Duodenal mucosa (tissue), 2 donors: ENCODE measurements around the gene LILRB2.
"Not testable (repeated sequence)": the region's sequence is repeated elsewhere in the genome, so short reads cannot be mapped to it uniquely, and the experiment has no call there.

Experiments
- H3K27ac ChIP-seq: one replicate; pipeline ENCODE4 v1.7.0; 2013; ENCODE audit warnings: low read depth, low read length
- H3K27me3 ChIP-seq, 2 donors: one replicate each; pipeline ENCODE4 v1.7.0; 2013; ENCODE audit warnings: low read length in 2 of 2, control low read depth in 1 of 2; ENCODE audit not compliant: insufficient read depth in 2 of 2, control insufficient read depth in 1 of 2
- H3K36me3 ChIP-seq, 2 donors: one replicate each; pipeline ENCODE4 v1.7.0; 2013; ENCODE audit warnings: low read length in 2 of 2, control low read depth in 1 of 2; ENCODE audit not compliant: insufficient read depth in 2 of 2, control insufficient read depth in 1 of 2
- H3K4me1 ChIP-seq, 2 donors: one replicate each; pipeline ENCODE4 v1.7.0; 2013; ENCODE audit warnings: low read length in 2 of 2, control low read depth in 1 of 2; ENCODE audit not compliant: insufficient read depth in 2 of 2, control insufficient read depth in 1 of 2
- H3K4me3 ChIP-seq, 2 donors: one replicate each; pipeline ENCODE4 v1.7.0; 2013; ENCODE audit warnings: low read length in 2 of 2, low read depth in 1 of 2
- H3K9ac ChIP-seq, 2 donors: one replicate each; pipeline ENCODE4 v1.7.0; 2013; ENCODE audit warnings: low read length in 2 of 2, low read depth in 1 of 2
- H3K9me3 ChIP-seq, 2 donors: one replicate each; pipeline ENCODE4 v1.7.0; 2013; ENCODE audit warnings: low read length in 2 of 2, control low read depth in 1 of 2; ENCODE audit not compliant: control insufficient read depth in 1 of 2

Gene LILRB2

GRCh38 chr19:54285427-54286056, 4.6 kb upstream of the LILRB2 start:
- H3K27me3 ChIP-seq, H3K9ac ChIP-seq, H3K4me3 ChIP-seq, H3K9me3 ChIP-seq, H3K36me3 ChIP-seq, H3K4me1 ChIP-seq, H3K27ac ChIP-seq: not testable (repeated sequence)

- H3K4me1 ChIP-seq, result no peaks in the 10 kb centered on the region
- no peaks in the 10 kb centered on the region for H3K9me3 ChIP-seq
- no peak overlapping the region for H3K27ac ChIP-seq
- no peaks in the 10 kb centered on the region for H3K36me3 ChIP-seq
- H3K9ac ChIP-seq, result no peak overlapping the region
- H3K27me3 ChIP-seq, result no peaks in the 10 kb centered on the region
- H3K4me3 ChIP-seq, result no peak overlapping the region
Measured at GRCh38 chr19:54282686-54283470, 2.0 kb upstream of the LILRB2 start.

- not testable (repeated sequence) for H3K9me3 ChIP-seq, H3K4me3 ChIP-seq, H3K9ac ChIP-seq, H3K4me1 ChIP-seq, H3K36me3 ChIP-seq, H3K27me3 ChIP-seq, H3K27ac ChIP-seq
Measured at GRCh38 chr19:54281729-54282075, 792 bp upstream of the LILRB2 start.

- peak overlapping the region in 1 of 2 donors; percentile 8 for H3K4me3 ChIP-seq
Measured at GRCh38 chr19:54280441-54280840, 469 bp downstream of the LILRB2 start.

GRCh38 chr19:54280025-54280424, 885 bp downstream of the LILRB2 start:
- H3K36me3 ChIP-seq, H3K4me3 ChIP-seq, H3K4me1 ChIP-seq, H3K9me3 ChIP-seq, H3K27me3 ChIP-seq, H3K9ac ChIP-seq, H3K27ac ChIP-seq: not testable (repeated sequence)

More at GRCh38 chr19:54280441-54280840, 469 bp downstream of the LILRB2 start:
- H3K36me3 ChIP-seq, H3K4me1 ChIP-seq, H3K27me3 ChIP-seq, H3K9ac ChIP-seq, H3K27ac ChIP-seq, H3K9me3 ChIP-seq: not testable (repeated sequence)

- Histone ChIP-seq H3K27ac (no peak overlapping the region), H3K9ac (no peak overlapping the region), H3K9me3 (no peaks in the 10 kb centered on the region), H3K4me1 (no peaks in the 10 kb centered on the region), H3K4me3 (no peak overlapping the region), H3K36me3 (no peaks in the 10 kb centered on the region), H3K27me3 (no peaks in the 10 kb centered on the region)
Measured at GRCh38 chr19:54279406-54279962, 1.4 kb downstream of the LILRB2 start.

- not testable (repeated sequence) for H3K27me3 ChIP-seq, H3K27ac ChIP-seq, H3K4me1 ChIP-seq, H3K9ac ChIP-seq, H3K4me3 ChIP-seq, H3K9me3 ChIP-seq, H3K36me3 ChIP-seq
Measured at GRCh38 chr19:54278571-54279195, 2.2 kb downstream of the LILRB2 start.

- H3K4me1 ChIP-seq, H3K27me3 ChIP-seq, H3K36me3 ChIP-seq, H3K27ac ChIP-seq, H3K9ac ChIP-seq, H3K4me3 ChIP-seq, H3K9me3 ChIP-seq: not testable (repeated sequence)
Measured at GRCh38 chr19:54278056-54278455, 2.9 kb downstream of the LILRB2 start.

GRCh38 chr19:54277111-54277615, 3.7 kb downstream of the LILRB2 start:
- not testable (repeated sequence) for H3K9me3 ChIP-seq, H3K27me3 ChIP-seq, H3K9ac ChIP-seq, H3K27ac ChIP-seq, H3K36me3 ChIP-seq, H3K4me1 ChIP-seq, H3K4me3 ChIP-seq

GRCh38 chr19:54275951-54276350, 5.0 kb downstream of the LILRB2 start:
- H3K9me3 ChIP-seq, result no peaks in the 10 kb centered on the region
- H3K36me3 ChIP-seq, result no peaks in the 10 kb centered on the region
- H3K9ac ChIP-seq, result no peak overlapping the region
- no peaks in the 10 kb centered on the region for H3K27me3 ChIP-seq
- no peak overlapping the region for H3K27ac ChIP-seq
- H3K4me3 ChIP-seq, result no peak overlapping the region
- H3K4me1 ChIP-seq, result no peaks in the 10 kb centered on the region
